GM10266 (cell line): ENCODE results near the gene DOK6.

Experiments
- DNase-seq: peaks from one replicate; pipeline ENCODE4 v3.0.0; 2012; ENCODE audit errors: extremely low spot score
- CTCF ChIP-seq: IDR thresholded peaks from 2 replicates; pipeline ENCODE4 v1.5.1; 2012; ENCODE audit warnings: mild to moderate bottlenecking, low read depth; ENCODE audit not compliant: control insufficient read depth, insufficient read depth; ENCODE audit errors: missing control alignments

DOK6 gene

GRCh38 chr18:69612242-69612641 is 211.6 kb downstream of the DOK6 start:
- no peak for TF ChIP-seq CTCF
- DNase-seq = no peak

- no peak for TF ChIP-seq CTCF
Measured at GRCh38 chr18:69616114-69616513, 215.4 kb downstream of the DOK6 start.

GRCh38 chr18:69617408-69617807 is 216.7 kb downstream of the DOK6 start:
- DNase-seq = no peak
- TF ChIP-seq CTCF = no peak

More at GRCh38 chr18:69616114-69616513, 215.4 kb downstream of the DOK6 start:
- DNase-seq = no peak

GRCh38 chr18:69617888-69618287 is 217.2 kb downstream of the DOK6 start:
- DNase-seq = no peak
- no peak for TF ChIP-seq CTCF

- DNase-seq = no peak
- TF ChIP-seq CTCF = no peak
Measured at GRCh38 chr18:69622184-69622583, 221.5 kb downstream of the DOK6 start.

- no peak for TF ChIP-seq CTCF
- DNase-seq = no peak
Measured at GRCh38 chr18:69622961-69623360, 222.3 kb downstream of the DOK6 start.

GRCh38 chr18:69626171-69626570 is 225.5 kb downstream of the DOK6 start:
- no peak for DNase-seq
- no peak for TF ChIP-seq CTCF
